Tibial nerve (tissue), 4 donors: ENCODE results near the gene DNAJC4. TPM values are rescaled to one million over a fixed set of nuclear protein-coding genes. Genes with fewer than 3 reads are reported as not detected.

Experiments
- DNase-seq, 2 donors: peaks; one replicate each; pipeline ENCODE4 v3.0.0-alpha.2; 2019; ENCODE audit warnings: low spot score in 2 of 2
- H3K27ac ChIP-seq, 4 donors: fragments of 200-600 bp; sonication (generic) in 3 of 4; one replicate each; pipeline ENCODE4 v1.5.1; 2017 to 2019; ENCODE audit warnings: mild to moderate bottlenecking in 1 of 4
- H3K27me3 ChIP-seq, 2 donors: fragments of 200-600 bp; sonication (generic) in 1 of 2; one replicate each; pipeline versions ENCODE4 v1.5.1 to v1.6.0; 2017 to 2019
- H3K36me3 ChIP-seq, 3 donors: fragments of 200-600 bp; sonication (generic); one replicate each; pipeline ENCODE4 v1.5.1; 2018 to 2019
- H3K4me1 ChIP-seq, 4 donors: fragments of 200-600 bp; sonication (generic) in 3 of 4; one replicate each; pipeline ENCODE4 v1.5.1; 2017 to 2019
- H3K4me3 ChIP-seq, 4 donors: fragments of 200-600 bp; sonication (generic) in 3 of 4; one replicate each; pipeline ENCODE4 v1.5.1; 2017 to 2019; ENCODE audit warnings: mild to moderate bottlenecking in 1 of 4, moderate library complexity in 1 of 4
- H3K9me3 ChIP-seq, 4 donors: fragments of 200-600 bp; sonication (generic) in 3 of 4; one replicate each; pipeline ENCODE4 v1.5.1; 2017 to 2019
- CTCF ChIP-seq, 5 experiments: fragments of 200-600 bp in 3 of 5; fragments of 450-650 bp in 2 of 5; sonication (generic) in 3 of 5; IDR thresholded peaks; one replicate each; pipeline ENCODE4 v1.5.1; 2016 to 2019; ENCODE audit warnings: antibody characterized with exemption in 5 of 5, mild to moderate bottlenecking in 3 of 5, moderate library complexity in 2 of 5
- EP300 ChIP-seq, 2 donors: sonication (generic); formaldehyde crosslinking; IDR thresholded peaks; one replicate each; pipeline ENCODE4 v1.6.1; 2017; ENCODE audit warnings: antibody characterized with exemption in 2 of 2, mild to moderate bottlenecking in 1 of 2
- POLR2A ChIP-seq, 2 donors: fragments of 450-650 bp; IDR thresholded peaks; one replicate each; pipeline ENCODE4 v1.6.1; 2017; ENCODE audit warnings: antibody characterized with exemption in 2 of 2, mild to moderate bottlenecking in 2 of 2, moderate library complexity in 2 of 2
- WGBS, 2 donors: methylation state at CpG; one replicate each; pipeline ENCODE4 v1.1.5; 2018; 5-methylcytosine and 5-hydroxymethylcytosine counted together
- total RNA-seq, 4 donors: library from RNA; depleted of rRNA; stranded (reverse); fragments of >200 nt; gene quantifications; one replicate each; pipeline ENCODE4 v1.1.0, GENCODE V29; 2016

The DNAJC4 gene
- total RNA-seq, 4 donors from 2014 or later = 20.1 to 42.0 (median 25.8) TPM

- Histone ChIP-seq H3K4me1 (no peaks in the 10 kb centered on the region), H3K4me3 (no peak overlapping the region), H3K27me3 (no peaks in the 10 kb centered on the region), H3K27ac (no peak overlapping the region), H3K9me3 (no peaks in the 10 kb centered on the region), H3K36me3 (peaks cover 0 to 98% (median 6%) of the 10 kb centered on the region in 3 donors)
- TF ChIP-seq CTCF (IDR thresholded peaks at IDR 0.05) = no peak
- TF ChIP-seq POLR2A (IDR thresholded peaks at IDR 0.05) = no peak
- no peak for TF ChIP-seq EP300 (IDR thresholded peaks at IDR 0.05)
- DNase-seq = no peak
- WGBS, 2 donors = 68 to 77% methylated on average over 4 of the region's 4 CpGs
These were observed 29.3 kb downstream of the DNAJC4 start for GRCh38 chr11:64259533-64260067.

GRCh38 chr11:64260147-64260708, 29.9 kb downstream of the DNAJC4 start:
- Histone ChIP-seq H3K27me3 (no peaks in the 10 kb centered on the region), H3K9me3 (no peaks in the 10 kb centered on the region), H3K4me1 (no peaks in the 10 kb centered on the region), H3K27ac (no peak overlapping the region), H3K4me3 (no peak overlapping the region), H3K36me3 (peaks cover 0 to 98% (median 6%) of the 10 kb centered on the region in 3 donors)
- DNase-seq = no peak
- TF ChIP-seq POLR2A (IDR thresholded peaks at IDR 0.05) (no peak), EP300 (IDR thresholded peaks at IDR 0.05) (no peak), CTCF (IDR thresholded peaks at IDR 0.05) (no peak)
- WGBS, 2 donors = 89 to 95% methylated on average over 6 of the region's 6 CpGs

- WGBS, 2 donors = 90 to 92% methylated on average over 15 to 17 of the region's 18 CpGs
- H3K27ac ChIP-seq = no peak overlapping the region
- H3K9me3 ChIP-seq = no peaks in the 10 kb centered on the region
- DNase-seq = no peak
- H3K27me3 ChIP-seq = no peaks in the 10 kb centered on the region
- TF ChIP-seq POLR2A (IDR thresholded peaks at IDR 0.05) (no peak), CTCF (IDR thresholded peaks at IDR 0.05) (no peak), EP300 (IDR thresholded peaks at IDR 0.05) (no peak)
- H3K36me3 ChIP-seq = peaks cover 0 to 98% (median 6%) of the 10 kb centered on the region in 3 donors
- H3K4me3 ChIP-seq = no peak overlapping the region
- no peaks in the 10 kb centered on the region for H3K4me1 ChIP-seq
These were observed 31.3 kb downstream of the DNAJC4 start for GRCh38 chr11:64261556-64262080.

- Histone ChIP-seq H3K4me1 (peaks cover 0 to 8% (median 5%) of the 10 kb centered on the region in 4 donors), H3K27me3 (no peaks in the 10 kb centered on the region), H3K4me3 (no peak overlapping the region), H3K27ac (no peak overlapping the region), H3K9me3 (no peaks in the 10 kb centered on the region), H3K36me3 (peaks cover 0 to 97% (median 6%) of the 10 kb centered on the region in 3 donors)
- no peak for DNase-seq
- no peak for TF ChIP-seq EP300 (IDR thresholded peaks at IDR 0.05)
- TF ChIP-seq CTCF (IDR thresholded peaks at IDR 0.05) = no peak
- no peak for TF ChIP-seq POLR2A (IDR thresholded peaks at IDR 0.05)
- 91 to 92% methylated on average over 34 to 36 of the region's 42 CpGs for WGBS, 2 donors
These were observed 32.1 kb downstream of the DNAJC4 start for GRCh38 chr11:64262271-64263002.
